ENCODE data around the gene BBC3.

- TF ChIP-seq, protein P1, sequence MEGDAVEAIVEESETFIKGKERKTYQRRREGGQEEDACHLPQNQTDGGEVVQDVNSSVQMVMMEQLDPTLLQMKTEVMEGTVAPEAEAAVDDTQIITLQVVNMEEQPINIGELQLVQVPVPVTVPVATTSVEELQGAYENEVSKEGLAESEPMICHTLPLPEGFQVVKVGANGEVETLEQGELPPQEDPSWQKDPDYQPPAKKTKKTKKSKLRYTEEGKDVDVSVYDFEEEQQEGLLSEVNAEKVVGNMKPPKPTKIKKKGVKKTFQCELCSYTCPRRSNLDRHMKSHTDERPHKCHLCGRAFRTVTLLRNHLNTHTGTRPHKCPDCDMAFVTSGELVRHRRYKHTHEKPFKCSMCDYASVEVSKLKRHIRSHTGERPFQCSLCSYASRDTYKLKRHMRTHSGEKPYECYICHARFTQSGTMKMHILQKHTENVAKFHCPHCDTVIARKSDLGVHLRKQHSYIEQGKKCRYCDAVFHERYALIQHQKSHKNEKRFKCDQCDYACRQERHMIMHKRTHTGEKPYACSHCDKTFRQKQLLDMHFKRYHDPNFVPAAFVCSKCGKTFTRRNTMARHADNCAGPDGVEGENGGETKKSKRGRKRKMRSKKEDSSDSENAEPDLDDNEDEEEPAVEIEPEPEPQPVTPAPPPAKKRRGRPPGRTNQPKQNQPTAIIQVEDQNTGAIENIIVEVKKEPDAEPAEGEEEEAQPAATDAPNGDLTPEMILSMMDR (IDR thresholded peaks at IDR 0.05; ENCODE audit: poor library complexity, severe bottlenecking) = no peak
- TF ChIP-seq EP300 (conservative IDR thresholded peaks at IDR 0.05; ENCODE audit: poor library complexity, severe bottlenecking) = no peak
- no peak for TF ChIP-seq POLR2AphosphoS5 (IDR thresholded peaks at IDR 0.05)
- TF ChIP-seq EZH2 (IDR thresholded peaks at IDR 0.05; ENCODE audit: borderline replicate concordance, insufficient read depth, low read length, poor library complexity, severe bottlenecking) = no peak
Observed at GRCh38 chr19:47195434-47195833, 35.6 kb downstream of the BBC3 start.

Data from neural cell (in vitro differentiated cells).